Liver (tissue), 9 donors: ENCODE data around the gene CASP3. TPM values are rescaled to one million over a fixed set of nuclear protein-coding genes. Genes with fewer than 3 reads are reported as not detected.

Experiments
- DNase-seq: peaks from one replicate; pipeline ENCODE4 v3.0.0-alpha.2; 2017; ENCODE audit warnings: low spot score
- H3K27ac ChIP-seq, 2 donors: one replicate each; pipeline ENCODE4 v1.7.0; 2013; ENCODE audit warnings: inconsistent platforms in 2 of 2, low read length in 2 of 2, control low read depth in 1 of 2, low read depth in 1 of 2, mild to moderate bottlenecking in 1 of 2
- H3K27me3 ChIP-seq, 4 donors: one replicate each; pipeline versions ENCODE4 v1.6.1 to v1.7.0; 2013; ENCODE audit warnings: low read length in 3 of 4, inconsistent platforms in 1 of 4, mild to moderate bottlenecking in 1 of 4, moderate library complexity in 1 of 4; ENCODE audit not compliant: control insufficient read depth in 4 of 4, insufficient read depth in 4 of 4
- H3K36me3 ChIP-seq, 4 donors: one replicate each; pipeline versions ENCODE4 v1.6.1 to v1.7.0; 2013; ENCODE audit warnings: low read length in 3 of 4, mild to moderate bottlenecking in 3 of 4, low read depth in 1 of 4, moderate library complexity in 1 of 4; ENCODE audit not compliant: control insufficient read depth in 4 of 4, insufficient read depth in 3 of 4
- H3K4me1 ChIP-seq, 4 donors: one replicate each; pipeline versions ENCODE4 v1.6.1 to v1.7.0; 2013; ENCODE audit warnings: low read length in 3 of 4, mild to moderate bottlenecking in 3 of 4, moderate library complexity in 1 of 4; ENCODE audit not compliant: control insufficient read depth in 4 of 4, insufficient read depth in 4 of 4
- H3K4me3 ChIP-seq, 3 donors: one replicate each; pipeline versions ENCODE4 v1.6.1 to v1.7.0; 2013; ENCODE audit warnings: low read length in 3 of 3, control low read depth in 1 of 3, low read depth in 1 of 3, mild to moderate bottlenecking in 1 of 3
- H3K9ac ChIP-seq, 2 donors: one replicate each; pipeline ENCODE4 v1.7.0; 2013; ENCODE audit warnings: low read length in 2 of 2, mild to moderate bottlenecking in 2 of 2, moderate library complexity in 2 of 2, control low read depth in 1 of 2, low read depth in 1 of 2
- H3K9me3 ChIP-seq, 4 donors: one replicate each; pipeline versions ENCODE4 v1.6.1 to v1.7.0; 2013; ENCODE audit warnings: low read length in 3 of 4; ENCODE audit not compliant: control insufficient read depth in 4 of 4
- EGR1 ChIP-seq, 2 donors: IDR thresholded peaks; 2 replicates each; pipeline ENCODE4 v1.6.1; 2016 to 2018; ENCODE audit warnings: antibody characterized with exemption in 2 of 2, low read depth in 2 of 2
- FOXA2 ChIP-seq: IDR thresholded peaks from 2 replicates; pipeline ENCODE4 v1.6.1; 2016; ENCODE audit warnings: antibody characterized with exemption
- GABPA ChIP-seq, 2 donors: IDR thresholded peaks in 1 of 2; conservative IDR thresholded peaks in 1 of 2; 2 replicates each; pipeline ENCODE4 v1.6.1; 2016; ENCODE audit warnings: antibody characterized with exemption in 2 of 2, mild to moderate bottlenecking in 1 of 2, moderate library complexity in 1 of 2
- HNF4A ChIP-seq, 2 donors: conservative IDR thresholded peaks; 2 replicates each; pipeline ENCODE4 v1.6.1; 2016; ENCODE audit warnings: antibody characterized with exemption in 2 of 2, mild to moderate bottlenecking in 2 of 2
- HNF4G ChIP-seq: IDR thresholded peaks from 2 replicates; pipeline ENCODE4 v1.6.1; 2016; ENCODE audit warnings: antibody characterized with exemption
- JUND ChIP-seq, 2 donors: IDR thresholded peaks; 2 replicates each; pipeline ENCODE4 v1.6.1; 2016; ENCODE audit warnings: antibody characterized with exemption in 2 of 2
- NR2F2 ChIP-seq: IDR thresholded peaks from 2 replicates; pipeline ENCODE4 v1.6.1; 2016; ENCODE audit warnings: antibody characterized with exemption
- RAD21 ChIP-seq, 2 donors: IDR thresholded peaks; 2 replicates each; pipeline ENCODE4 v1.6.1; 2016; ENCODE audit warnings: antibody characterized with exemption in 2 of 2, mild to moderate bottlenecking in 2 of 2
- REST ChIP-seq: IDR thresholded peaks from 2 replicates; pipeline ENCODE4 v1.6.1; 2016; ENCODE audit warnings: antibody characterized with exemption, mild to moderate bottlenecking
- RXRA ChIP-seq, 2 donors: IDR thresholded peaks; 2 replicates each; pipeline ENCODE4 v1.6.1; 2017 to 2018; ENCODE audit warnings: antibody characterized with exemption in 2 of 2, mild to moderate bottlenecking in 1 of 2
- SP1 ChIP-seq: IDR thresholded peaks from 2 replicates; pipeline ENCODE4 v1.6.1; 2018; ENCODE audit warnings: antibody characterized with exemption, mild to moderate bottlenecking
- TAF1 ChIP-seq: conservative IDR thresholded peaks from 2 replicates; pipeline ENCODE4 v1.6.1; 2016; ENCODE audit warnings: antibody characterized with exemption, mild to moderate bottlenecking
- YY1 ChIP-seq: IDR thresholded peaks from 2 replicates; pipeline ENCODE4 v1.6.1; 2016; ENCODE audit warnings: antibody characterized with exemption, mild to moderate bottlenecking
- ZBTB33 ChIP-seq: IDR thresholded peaks from 2 replicates; pipeline ENCODE4 v1.6.1; 2016; ENCODE audit warnings: antibody characterized with exemption
- WGBS: extraction: QIAGEN DNeasy Blood & Tissue Kit; methylation state at CpG from one replicate; pipeline ENCODE4 v1.1.7; 2013; 5-methylcytosine and 5-hydroxymethylcytosine counted together
- polyA plus RNA-seq, 2 donors: library from polyadenylated mRNA; stranded (reverse) in 1 of 2; unstranded in 1 of 2; fragments of 200-250 nt in 1 of 2; fragments of >200 nt in 1 of 2; fragmentation: Nextera tagmentation in 1 of 2; extraction: Ambion mirVana in 1 of 2; gene quantifications; one replicate each; pipeline versions ENCODE4 v1.2.1 to v1.2.3, GENCODE V29; 2013 to 2015
- total RNA-seq, 2 donors: library from RNA; depleted of rRNA; stranded (reverse); fragments of >200 nt; gene quantifications; one replicate each; pipeline ENCODE4 v1.2.3, GENCODE V29; 2014
- TF ChIP-seq, protein P1 (sequence below): IDR thresholded peaks from 2 replicates; pipeline ENCODE4 v1.6.1; 2016; ENCODE audit warnings: antibody characterized with exemption
- TF ChIP-seq, protein P2 (sequence below): IDR thresholded peaks from 2 replicates; pipeline ENCODE4 v1.6.1; 2016; ENCODE audit warnings: antibody characterized with exemption
- donor health status: healthy.
- donor health status: healthy.
- donor health status: healthy.
- donor health status: healthy.
- donor health status: healthy.

Gene CASP3
- total and polyA plus RNA-seq, 4 donors = 7.8 to 30.1 (median 11.8) TPM

GRCh38 chr4:184620212-184620867 is 28.9 kb downstream of the CASP3 start:
- Histone ChIP-seq H3K4me3 (no peak overlapping the region), H3K27me3 (no peaks in the 10 kb centered on the region), H3K9ac (no peak overlapping the region), H3K36me3 (peaks cover 0 to 2% (median 0%) of the 10 kb centered on the region in 4 donors), H3K4me1 (no peaks in the 10 kb centered on the region), H3K9me3 (no peaks in the 10 kb centered on the region), H3K27ac (no peak overlapping the region)
- TF ChIP-seq HNF4G = no peak
- WGBS = 89% methylated on average over 11 of the region's 11 CpGs
- no peak for DNase-seq

- H3K36me3 ChIP-seq = peaks cover 0 to 2% (median 0%) of the 10 kb centered on the region in 4 donors
- H3K9ac ChIP-seq = no peak overlapping the region
- no peaks in the 10 kb centered on the region for H3K4me1 ChIP-seq
- WGBS = 86% methylated on average over 9 of the region's 9 CpGs
- no peak overlapping the region for H3K4me3 ChIP-seq
- H3K9me3 ChIP-seq = peaks cover 0 to 5% (median 0%) of the 10 kb centered on the region in 4 donors
- no peak overlapping the region for H3K27ac ChIP-seq
- TF ChIP-seq REST = no peak
- DNase-seq = no peak
- no peaks in the 10 kb centered on the region for H3K27me3 ChIP-seq
Observed at GRCh38 chr4:184617600-184618196, 31.5 kb downstream of the CASP3 start.

DNA sequence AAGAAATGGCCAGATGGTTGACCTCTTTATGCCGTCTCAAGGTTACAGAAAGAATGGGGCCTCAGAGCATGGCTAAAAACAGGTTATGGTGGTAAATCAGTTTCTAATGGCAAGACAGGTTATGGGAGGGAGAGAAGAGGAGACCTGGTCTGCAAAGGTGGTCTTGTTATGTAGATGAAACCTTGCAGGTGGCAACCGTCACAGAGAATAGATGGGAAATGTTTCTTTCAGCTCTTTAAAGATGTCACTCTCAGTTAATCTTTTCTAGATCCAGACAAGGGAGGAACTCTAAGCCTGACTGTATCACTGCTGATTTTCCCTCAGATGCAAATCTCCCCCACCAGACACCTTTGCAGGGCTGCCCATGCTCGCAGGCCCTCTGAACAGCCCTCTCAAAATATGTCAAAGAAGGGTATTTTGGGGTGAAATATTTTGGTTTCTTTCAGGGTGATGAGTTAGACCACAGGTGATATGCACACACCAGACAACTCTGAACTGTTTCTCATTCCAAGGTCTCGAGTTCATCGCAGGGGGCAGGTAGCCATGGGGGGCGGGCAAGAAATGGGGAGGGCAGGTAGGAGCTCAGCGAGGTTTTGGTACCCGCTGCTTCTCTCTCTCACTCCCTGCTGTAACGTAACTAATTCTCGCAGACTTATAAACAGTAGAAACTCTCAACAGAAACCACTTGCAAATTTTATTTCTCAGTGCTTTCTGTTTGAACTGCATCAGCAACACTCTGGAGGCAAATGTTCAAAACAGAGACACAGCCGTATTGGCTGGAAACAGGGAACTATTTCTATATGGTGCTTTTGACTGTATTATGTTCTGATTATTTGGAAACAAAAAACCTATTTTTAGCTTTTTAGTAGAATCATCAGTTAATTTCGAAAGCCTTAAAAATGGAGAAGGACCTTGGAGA is 32.4 kb downstream of the CASP3 start:
- Histone ChIP-seq H3K27me3 (no peaks in the 10 kb centered on the region), H3K27ac (no peak overlapping the region), H3K4me3 (no peak overlapping the region), H3K4me1 (no peaks in the 10 kb centered on the region), H3K9ac (no peak overlapping the region), H3K9me3 (peaks cover 0 to 5% (median 0%) of the 10 kb centered on the region in 4 donors), H3K36me3 (no peaks in the 10 kb centered on the region)
- no peak for DNase-seq
- WGBS = 86% methylated on average over 12 of the region's 12 CpGs
- no peak for TF ChIP-seq JUND (IDR thresholded peaks at IDR 0.05)
- no peak for TF ChIP-seq HNF4G
- no peak for TF ChIP-seq TAF1
- TF ChIP-seq RXRA (IDR thresholded peaks at IDR 0.05) = no peak
- TF ChIP-seq, protein P1, sequence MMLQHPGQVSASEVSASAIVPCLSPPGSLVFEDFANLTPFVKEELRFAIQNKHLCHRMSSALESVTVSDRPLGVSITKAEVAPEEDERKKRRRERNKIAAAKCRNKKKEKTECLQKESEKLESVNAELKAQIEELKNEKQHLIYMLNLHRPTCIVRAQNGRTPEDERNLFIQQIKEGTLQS = no peak
- no peak for TF ChIP-seq GABPA (IDR thresholded peaks at IDR 0.05 in 1 of 2, conservative IDR thresholded peaks at IDR 0.05 in 1 of 2)
- TF ChIP-seq SP1 = no peak
- TF ChIP-seq, protein P2, sequence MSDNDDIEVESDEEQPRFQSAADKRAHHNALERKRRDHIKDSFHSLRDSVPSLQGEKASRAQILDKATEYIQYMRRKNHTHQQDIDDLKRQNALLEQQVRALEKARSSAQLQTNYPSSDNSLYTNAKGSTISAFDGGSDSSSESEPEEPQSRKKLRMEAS = no peak
- no peak for TF ChIP-seq RAD21 (IDR thresholded peaks at IDR 0.05)
- no peak for TF ChIP-seq EGR1 (IDR thresholded peaks at IDR 0.05; ENCODE audit: low read depth in 2 of 2)
- no peak for TF ChIP-seq FOXA2
- TF ChIP-seq HNF4A (conservative IDR thresholded peaks at IDR 0.05) = no peak
- no peak for TF ChIP-seq YY1
- TF ChIP-seq NR2F2 = no peak
- no peak for TF ChIP-seq REST
- TF ChIP-seq ZBTB33 = no peak
